ENCODE data around the gene TMBIM6.

Gene TMBIM6

GRCh38 chr12:49798934-49799333 lies 57.6 kb downstream of the TMBIM6 start:
- no peak for DNase-seq

- DNase-seq = no peak
Observed at GRCh38 chr12:49800421-49801140, 59.2 kb downstream of the TMBIM6 start.

GRCh38 chr12:49801141-49802063 lies 60.0 kb downstream of the TMBIM6 start:
- no peak for DNase-seq

DNA sequence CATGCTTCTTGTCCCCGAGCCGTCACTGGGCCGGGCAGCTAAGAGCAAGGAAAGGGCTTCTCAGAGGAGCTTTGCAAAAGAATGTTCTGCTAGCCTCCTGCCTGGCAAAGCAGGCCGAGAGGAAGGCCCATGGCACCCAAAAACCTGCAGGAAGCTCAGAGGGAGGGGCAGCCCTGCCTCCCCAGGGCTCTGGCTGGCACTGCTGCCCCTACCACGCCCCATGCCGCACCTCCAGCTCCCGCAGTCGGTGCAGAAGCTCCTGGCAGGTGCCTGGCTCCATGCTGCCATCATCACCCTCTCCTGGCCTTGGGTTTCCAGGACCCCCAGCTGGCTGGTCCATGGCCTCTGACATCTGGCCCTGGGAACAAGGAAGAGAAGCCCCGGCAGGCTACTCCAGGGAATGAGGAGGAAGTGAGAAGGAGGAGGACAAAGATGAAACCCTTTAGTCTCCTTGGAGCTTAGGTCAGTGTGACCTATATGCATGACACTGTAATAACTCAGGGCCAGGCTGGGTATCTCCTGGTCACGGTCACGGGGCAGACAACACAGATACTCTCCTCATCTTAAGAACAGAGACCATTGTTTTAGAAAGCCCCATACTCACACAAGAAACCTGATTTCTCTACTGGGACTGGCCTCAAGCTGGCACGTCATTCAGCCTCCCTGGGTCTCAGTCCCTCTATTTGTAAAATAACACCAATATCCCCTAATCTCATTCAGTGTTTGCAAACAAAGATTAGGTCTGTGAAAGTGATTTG lies 62.5 kb downstream of the TMBIM6 start:
- no peak for DNase-seq

GRCh38 chr12:49804821-49805220 lies 63.5 kb downstream of the TMBIM6 start:
- DNase-seq = no peak

DNA sequence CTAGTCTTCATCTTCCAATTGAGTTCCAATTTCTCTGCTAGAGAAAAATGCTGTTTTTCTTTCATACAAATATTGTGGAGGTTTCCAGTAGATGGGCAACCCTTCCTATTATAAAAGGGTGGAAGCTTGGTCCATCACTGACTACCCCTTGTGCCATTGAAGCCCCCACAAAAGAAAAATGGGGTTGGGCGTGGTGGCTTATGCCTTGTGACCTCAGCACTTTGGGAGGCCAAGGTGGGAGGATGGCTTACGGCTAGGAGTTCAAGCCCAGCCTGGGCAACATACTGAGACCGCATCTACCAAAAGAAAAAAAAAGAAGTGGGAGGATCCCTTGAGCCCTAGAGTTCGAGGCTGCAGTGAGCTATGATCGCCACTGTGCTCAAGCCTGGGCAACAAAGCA lies 64.1 kb downstream of the TMBIM6 start:
- DNase-seq = no peak

GRCh38 chr12:49806321-49806813 lies 65.0 kb downstream of the TMBIM6 start:
- no peak for DNase-seq

DNA sequence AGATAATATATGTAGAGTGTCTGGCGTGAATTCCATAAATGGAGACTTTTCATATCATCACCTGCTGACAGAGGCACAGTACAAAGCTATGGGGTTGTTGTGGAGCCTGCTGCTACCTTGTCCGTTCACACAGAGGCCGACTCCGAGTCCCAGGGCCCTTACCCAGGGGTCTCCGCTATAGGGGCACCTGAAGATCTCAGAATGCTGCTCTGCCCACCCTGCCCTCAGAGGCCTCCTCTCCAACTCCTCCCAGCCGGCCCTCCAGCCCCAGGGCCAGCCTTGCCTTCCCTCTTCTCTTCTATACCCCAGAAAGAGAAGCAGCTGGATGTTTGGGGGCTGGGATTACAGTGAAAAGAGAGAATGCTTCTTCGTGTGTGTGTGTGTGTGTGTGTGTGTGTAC lies 65.5 kb downstream of the TMBIM6 start:
- no peak for DNase-seq

DNA sequence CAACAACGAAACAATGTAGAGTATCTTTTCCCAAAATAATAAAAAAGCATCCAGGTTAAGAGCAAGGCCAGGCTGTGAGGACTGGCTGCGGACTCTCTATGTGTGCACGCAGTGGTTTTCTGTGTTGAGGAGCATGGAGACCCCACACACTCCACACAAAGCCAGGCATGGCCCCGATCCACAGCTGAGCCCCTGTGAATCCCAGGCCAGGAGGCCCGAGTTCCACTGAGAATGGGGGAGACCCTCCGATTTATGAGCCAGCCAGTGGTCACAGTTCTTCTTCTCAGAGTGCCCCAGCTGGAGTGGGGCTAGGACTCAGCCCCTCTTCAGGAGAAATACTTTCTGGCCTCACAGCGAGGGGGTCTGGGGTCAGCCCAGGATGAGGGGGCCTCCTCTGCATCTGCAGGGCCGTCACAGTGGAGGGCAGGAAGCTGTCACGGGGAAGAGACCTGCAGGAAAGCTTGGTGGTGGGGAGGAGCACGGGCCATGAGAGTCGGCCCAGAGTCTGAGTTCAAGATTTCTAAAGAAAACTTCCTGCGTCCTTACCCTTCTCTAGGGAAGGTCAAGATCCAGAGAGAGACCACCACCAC lies 66.7 kb downstream of the TMBIM6 start:
- no peak for DNase-seq

- no peak for DNase-seq
Observed at GRCh38 chr12:49808686-49809380, 67.5 kb downstream of the TMBIM6 start.

DNA sequence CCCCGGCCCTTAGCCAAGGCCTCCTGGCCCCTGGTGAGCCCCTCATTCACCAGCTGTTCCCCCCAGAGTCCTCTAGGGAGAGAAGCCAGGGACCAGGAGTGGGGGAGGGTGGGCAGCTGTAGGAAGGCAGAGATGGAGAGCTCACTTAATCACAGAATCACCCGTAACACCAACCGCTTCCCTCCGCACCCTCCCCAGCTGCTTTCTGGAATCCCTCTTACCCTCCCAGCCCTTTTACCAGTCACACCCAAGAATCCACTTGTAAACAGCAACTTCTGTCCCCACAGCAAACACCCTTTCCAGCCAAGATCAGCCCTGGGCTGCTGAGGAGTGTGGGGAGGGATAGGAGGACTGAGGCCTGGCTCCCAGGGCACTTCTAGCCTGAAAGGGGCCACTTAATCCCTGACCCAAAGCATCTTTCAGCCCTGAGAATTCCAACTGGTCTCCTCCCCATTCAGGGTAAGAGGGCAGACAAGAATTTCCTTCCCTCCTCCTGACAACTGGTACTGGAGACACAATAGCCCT lies 68.1 kb downstream of the TMBIM6 start:
- no peak for DNase-seq

- DNase-seq = no peak
Observed at GRCh38 chr12:49809906-49810389, 68.6 kb downstream of the TMBIM6 start.

- DNase-seq = no peak
Observed at GRCh38 chr12:49811136-49811535, 69.8 kb downstream of the TMBIM6 start.

DNA sequence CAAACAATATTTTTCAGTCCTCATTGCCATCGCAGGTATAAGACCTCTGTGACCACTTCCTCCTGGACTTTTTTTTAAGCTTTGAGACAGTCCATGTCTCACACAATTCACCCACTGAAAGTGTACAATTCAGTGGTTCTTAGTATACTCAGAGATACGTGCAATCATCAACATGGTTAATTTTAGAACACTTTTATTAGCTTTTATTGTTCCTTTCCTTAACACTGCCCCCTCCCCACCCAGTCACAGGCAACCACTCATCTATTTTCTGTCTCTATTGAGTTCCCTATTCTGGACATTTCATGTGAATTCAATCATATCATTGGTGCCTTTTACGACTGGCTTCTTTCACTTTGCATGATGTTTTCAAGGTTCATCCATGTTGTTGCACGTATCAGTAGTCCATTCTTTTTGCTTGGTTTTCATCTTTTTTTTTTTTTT lies 70.6 kb downstream of the TMBIM6 start:
- DNase-seq = no peak

DNA sequence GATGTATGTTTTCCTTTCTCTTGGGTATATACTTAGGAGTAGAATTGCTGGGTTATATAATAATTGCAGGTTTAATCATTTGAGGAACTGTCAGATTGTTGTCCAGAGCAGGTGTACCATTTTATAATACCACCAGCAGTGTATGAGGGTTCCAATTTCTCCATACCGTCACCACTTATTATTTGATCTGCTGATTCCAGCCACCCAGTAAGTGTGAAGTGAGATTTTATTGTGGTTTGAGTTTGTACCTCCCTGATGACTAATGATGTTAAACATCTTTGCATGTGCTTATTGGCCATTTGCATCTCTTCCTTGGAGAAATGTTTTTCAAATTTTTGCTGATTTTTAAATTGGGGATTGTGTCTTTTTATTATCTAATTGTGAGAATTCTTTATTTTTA lies 71.8 kb downstream of the TMBIM6 start:
- no peak for DNase-seq

Data from activated CD8-positive, alpha-beta memory T cell treated with anti-CD3 and anti-CD28 coated beads, Interleukin-2, amount 50 U/mL, for 48 hours (primary cell).